Neutrophil (primary cell): ENCODE data around the gene CFAP52.
"Not testable (repeated sequence)": the region's sequence is repeated elsewhere in the genome, so short reads cannot be mapped to it uniquely, and the experiment has no call there.

Experiments
- H3K27ac ChIP-seq: fragments of 200-600 bp; sonication (generic); 2 replicates; pipeline ENCODE4 v1.5.1; 2016; ENCODE audit warnings: mild to moderate bottlenecking, moderate library complexity
- H3K27me3 ChIP-seq: fragments of 200-600 bp; sonication (generic); 2 replicates; pipeline ENCODE4 v1.6.0; 2016; ENCODE audit warnings: mild to moderate bottlenecking
- H3K36me3 ChIP-seq: fragments of 200-600 bp; sonication (generic); 2 replicates; pipeline ENCODE4 v1.5.1; 2017
- H3K4me1 ChIP-seq, 2 experiments: fragments of 200-600 bp in 1 of 2; sonication (generic) in 1 of 2; 1 replicate in 1 of 2; 2 replicates in 1 of 2; pipeline versions ENCODE4 v1.5.1 to v1.6.1; 2013 to 2016; ENCODE audit warnings: low read depth in 1 of 2, low read length in 1 of 2, mild to moderate bottlenecking in 1 of 2, moderate library complexity in 1 of 2; ENCODE audit not compliant: control insufficient read depth in 1 of 2, insufficient read depth in 1 of 2
- H3K4me3 ChIP-seq, 2 experiments: fragments of 200-600 bp in 1 of 2; sonication (generic) in 1 of 2; 1 replicate in 1 of 2; 2 replicates in 1 of 2; pipeline ENCODE4 v1.5.1; 2013 to 2016; ENCODE audit warnings: low read depth in 1 of 2, low read length in 1 of 2, mild to moderate bottlenecking in 1 of 2, moderate library complexity in 1 of 2
- H3K9me3 ChIP-seq: fragments of 200-600 bp; sonication (generic); 2 replicates; pipeline ENCODE4 v1.5.1; 2016
- CTCF ChIP-seq: fragments of 200-600 bp; sonication (generic); IDR thresholded peaks from 2 replicates; pipeline ENCODE4 v1.5.1; 2016; ENCODE audit warnings: antibody characterized with exemption

CFAP52 gene

GRCh38 chr17:9564104-9564503, 12.3 kb upstream of the CFAP52 start:
- TF ChIP-seq CTCF, result no peak
- peaks cover 30% of the 10 kb centered on the region for H3K36me3 ChIP-seq

GRCh38 chr17:9566067-9566466, 10.4 kb upstream of the CFAP52 start:
- no peak overlapping the region for H3K4me3 ChIP-seq
- no peak for TF ChIP-seq CTCF
- no peaks in the 10 kb centered on the region for H3K9me3 ChIP-seq
- no peak overlapping the region for H3K27ac ChIP-seq
- peaks cover 37% of the 10 kb centered on the region for H3K36me3 ChIP-seq
- H3K27me3 ChIP-seq, result no peaks in the 10 kb centered on the region
- H3K4me1 ChIP-seq, result no peaks in the 10 kb centered on the region

More at GRCh38 chr17:9564104-9564503, 12.3 kb upstream of the CFAP52 start:
- Histone ChIP-seq H3K9me3 (no peaks in the 10 kb centered on the region), H3K27ac (no peak overlapping the region), H3K4me1 (no peaks in the 10 kb centered on the region), H3K27me3 (no peaks in the 10 kb centered on the region), H3K4me3 (no peak overlapping the region)

- not testable (repeated sequence) for H3K9me3 ChIP-seq, H3K4me3 ChIP-seq, H3K27me3 ChIP-seq, H3K27ac ChIP-seq, H3K4me1 ChIP-seq
- H3K36me3 ChIP-seq, result peaks cover 37% of the 10 kb centered on the region
These were observed 9.7 kb upstream of the CFAP52 start for GRCh38 chr17:9566739-9567138.

- TF ChIP-seq CTCF, result no peak
- no peak overlapping the region for H3K27ac ChIP-seq
- H3K4me1 ChIP-seq, result no peaks in the 10 kb centered on the region
- peaks cover 34% of the 10 kb centered on the region for H3K36me3 ChIP-seq
- no peak overlapping the region for H3K4me3 ChIP-seq
- H3K9me3 ChIP-seq, result no peaks in the 10 kb centered on the region
- no peaks in the 10 kb centered on the region for H3K27me3 ChIP-seq
These were observed 8.4 kb upstream of the CFAP52 start for GRCh38 chr17:9568004-9568403.

- no peak for TF ChIP-seq CTCF
- no peaks in the 10 kb centered on the region for H3K4me1 ChIP-seq
- no peaks in the 10 kb centered on the region for H3K27me3 ChIP-seq
- H3K27ac ChIP-seq, result no peak overlapping the region
- H3K4me3 ChIP-seq, result no peak overlapping the region
- H3K36me3 ChIP-seq, result peaks cover 34% of the 10 kb centered on the region
- H3K9me3 ChIP-seq, result no peaks in the 10 kb centered on the region
These were observed 7.4 kb upstream of the CFAP52 start for GRCh38 chr17:9568957-9569588.

GRCh38 chr17:9571201-9571600, 5.2 kb upstream of the CFAP52 start:
- TF ChIP-seq CTCF, result no peak
- peaks cover 9 to 12% of the 10 kb centered on the region in 2 experiments for H3K4me1 ChIP-seq
- H3K9me3 ChIP-seq, result no peaks in the 10 kb centered on the region
- H3K4me3 ChIP-seq, result no peak overlapping the region
- no peaks in the 10 kb centered on the region for H3K27me3 ChIP-seq
- no peak overlapping the region for H3K27ac ChIP-seq
- peaks cover 33% of the 10 kb centered on the region for H3K36me3 ChIP-seq
